Activated T-cell treated with anti-CD3 and anti-CD28 coated beads, Interleukin-2, amount 50 U/mL, for 48 hours (primary cell): ENCODE results near the gene LMNA.
A peak's percentile ranks its signal among the peaks of the same experiment; 100 is the strongest.

Experiments used
- DNase-seq, 2 experiments: peaks; one replicate each; pipeline ENCODE4 v3.0.0-alpha.2; 2020

LMNA gene

DNA sequence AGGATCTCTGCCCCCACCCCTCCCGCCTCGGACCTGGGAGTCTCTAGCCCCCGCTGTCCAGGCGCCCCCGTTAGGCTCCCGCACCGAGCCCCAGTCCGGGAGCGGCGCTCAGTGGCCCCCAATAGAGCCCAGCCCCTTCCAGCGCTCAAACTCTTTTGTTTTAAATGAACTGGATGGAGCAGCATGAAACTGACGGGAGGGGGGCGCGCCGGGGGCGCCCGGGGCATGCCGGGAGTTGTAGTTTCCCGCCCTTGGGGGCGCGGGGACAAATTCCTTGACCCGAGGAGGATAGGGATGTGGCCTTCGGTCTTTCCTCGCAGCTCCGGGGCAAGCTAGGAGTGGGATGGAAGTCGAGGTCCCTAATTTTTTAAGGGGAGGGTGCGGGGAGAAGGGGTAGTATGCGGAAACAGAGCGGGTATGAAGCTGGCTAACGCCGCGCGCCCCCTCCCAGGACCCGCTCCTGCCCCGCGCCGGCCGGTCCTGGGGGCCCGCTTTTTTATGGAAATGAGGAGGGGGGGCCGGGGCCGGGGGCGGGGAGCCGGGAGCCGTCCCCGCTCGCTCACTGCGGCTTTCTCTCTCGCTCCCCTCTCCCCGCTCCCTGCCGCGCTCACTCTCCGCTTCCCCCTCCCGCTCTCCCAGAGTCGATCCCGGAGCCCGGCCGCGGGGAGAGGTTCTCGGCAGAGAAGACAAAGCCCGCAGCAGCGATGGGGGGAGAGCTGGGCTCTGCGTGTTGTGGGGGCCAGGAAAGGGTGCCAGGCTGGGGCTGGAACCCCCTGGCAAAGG lies 32.0 kb upstream of the LMNA start, which contains the start of gene MEX3A:
TSS of gene MEX3A (minus strand) at position 157 of the 783 bp plus-strand sequence. CDS start 467 bp downstream, outside the sequence.
- DNase-seq = peak; percentile 71 to 76

GRCh38 chr1:156083800-156084790 lies 30.4 kb upstream of the LMNA start:
- DNase-seq = no peak

- DNase-seq = no peak
Measured at GRCh38 chr1:156086256-156086662, 28.3 kb upstream of the LMNA start.

- no peak for DNase-seq
Measured at GRCh38 chr1:156089704-156090103, 24.8 kb upstream of the LMNA start.

- DNase-seq = no peak
Measured at GRCh38 chr1:156090138-156090839, 24.2 kb upstream of the LMNA start.

GRCh38 chr1:156090840-156091188 lies 23.7 kb upstream of the LMNA start:
- peak; percentile 93 to 94 for DNase-seq

- no peak for DNase-seq
Measured at GRCh38 chr1:156091610-156092009, 22.9 kb upstream of the LMNA start.

DNA sequence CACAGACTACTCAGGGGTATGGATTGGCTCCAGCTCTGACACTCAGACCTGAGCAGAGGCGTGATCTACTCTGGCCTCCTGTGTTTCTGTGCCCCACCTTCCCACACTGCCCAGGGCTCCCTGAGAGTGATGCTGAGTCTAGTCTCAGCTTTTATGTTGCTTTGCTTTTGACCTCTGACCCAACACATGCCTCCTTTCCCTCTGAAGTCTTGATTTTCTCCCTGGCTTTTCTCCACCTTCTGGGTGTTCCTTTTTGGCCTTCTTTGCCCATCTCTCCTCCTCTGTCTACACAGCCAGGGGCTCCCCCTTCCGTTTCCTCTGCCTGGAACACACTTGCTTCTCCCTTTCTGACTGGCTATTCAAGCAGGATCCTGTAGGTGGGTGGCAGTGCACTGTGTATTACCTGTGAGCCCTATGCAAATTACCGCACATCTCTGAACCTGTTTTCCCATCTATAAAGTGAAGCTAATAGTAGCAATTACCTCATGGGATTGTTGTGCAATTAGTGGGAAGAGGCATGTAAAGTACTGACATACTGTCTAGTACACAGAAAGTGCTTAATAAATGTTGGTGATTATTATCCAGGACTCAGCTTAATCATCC lies 18.5 kb upstream of the LMNA start:
- peak; percentile 54 to 60 for DNase-seq

DNA sequence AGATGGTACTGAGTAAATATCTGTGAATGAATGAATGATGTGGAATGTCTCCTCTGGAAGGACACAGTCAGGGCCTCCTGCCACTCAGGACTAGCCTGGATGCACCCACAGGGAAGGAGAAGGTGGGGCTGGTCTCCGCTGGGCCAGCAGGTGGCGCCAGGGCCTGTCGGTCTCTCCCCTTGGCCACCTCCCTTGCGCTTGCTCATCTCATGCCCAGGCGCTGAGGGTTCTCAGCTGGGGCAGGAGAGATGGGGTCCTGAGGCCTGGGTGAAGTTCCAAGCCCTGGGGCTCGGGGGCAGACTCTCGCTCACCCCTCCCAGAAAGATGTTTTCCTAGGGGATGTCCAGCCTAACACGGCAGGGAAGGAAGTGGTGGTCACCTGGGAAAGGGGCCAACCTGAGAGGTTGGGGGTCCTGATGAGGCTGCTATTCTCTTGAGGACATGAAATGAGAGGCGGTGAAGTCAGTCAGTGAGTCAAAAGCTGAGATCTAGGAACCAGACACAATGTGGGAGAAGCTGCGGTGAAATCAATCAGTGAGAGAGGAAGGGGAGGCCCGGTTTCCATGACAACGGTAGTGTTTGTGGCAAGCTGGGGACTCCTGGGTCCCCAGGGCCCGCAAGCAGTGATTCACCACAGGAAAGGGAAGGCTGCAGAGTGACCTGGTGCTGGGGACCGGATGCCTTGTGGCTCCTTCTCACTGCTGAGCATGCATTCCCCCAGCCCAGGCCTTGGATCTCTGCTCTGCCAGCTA lies 17.7 kb upstream of the LMNA start:
- peak; percentile 94 to 95 for DNase-seq

DNA sequence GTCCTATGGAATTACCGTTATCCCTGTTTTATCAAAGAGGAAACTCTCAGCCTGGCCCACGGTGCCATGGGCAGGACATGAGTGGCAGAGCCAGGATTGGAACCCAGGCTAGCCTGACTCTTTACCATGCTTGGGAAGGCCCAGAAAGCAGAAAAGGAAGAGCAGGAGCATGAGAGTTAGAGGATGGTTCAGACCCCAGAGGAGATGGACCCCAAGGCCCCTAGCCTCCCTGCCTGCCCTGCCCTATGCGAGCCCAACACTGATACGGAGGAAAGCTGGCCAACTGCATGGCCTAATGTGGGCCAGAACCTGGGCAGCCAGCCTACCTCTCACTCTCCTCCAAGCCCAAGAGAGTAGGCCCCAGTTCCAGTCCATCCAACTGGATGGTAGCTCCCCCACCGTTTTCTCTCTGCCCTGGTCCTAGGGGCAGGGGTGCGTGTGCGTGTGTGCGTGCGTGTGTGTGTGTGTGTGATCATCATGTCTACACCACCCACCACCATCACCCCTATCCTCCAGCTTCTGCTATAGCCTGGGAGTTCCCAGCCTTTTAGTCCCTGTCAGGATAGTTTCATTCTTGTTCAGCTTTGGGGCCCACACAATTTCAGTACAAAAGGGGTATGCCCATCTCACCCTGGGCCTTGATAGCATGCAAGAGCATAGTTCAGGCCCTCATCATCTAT lies 16.9 kb upstream of the LMNA start:
- DNase-seq = peak; percentile 73 to 77

DNA sequence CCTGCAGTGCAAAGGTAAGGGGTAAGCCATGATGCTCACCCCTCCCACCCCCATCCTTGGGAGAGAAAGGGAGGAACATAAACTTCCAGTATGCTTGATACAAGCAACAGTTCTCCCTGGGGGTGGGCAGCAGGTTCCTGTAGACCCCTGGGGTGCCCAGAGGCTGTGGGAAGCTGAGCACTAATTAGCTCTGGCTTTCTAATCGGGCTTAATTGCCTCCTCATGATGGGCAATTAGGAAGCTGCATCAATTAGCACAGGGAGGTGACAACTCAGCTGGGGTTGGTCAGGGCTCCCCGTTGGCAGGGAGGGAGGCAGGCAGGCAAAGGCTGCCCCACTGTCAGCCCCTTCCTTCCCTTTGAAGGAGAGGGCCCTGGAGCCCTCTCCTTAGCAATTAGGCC lies 15.7 kb upstream of the LMNA start:
- DNase-seq = no peak

DNA sequence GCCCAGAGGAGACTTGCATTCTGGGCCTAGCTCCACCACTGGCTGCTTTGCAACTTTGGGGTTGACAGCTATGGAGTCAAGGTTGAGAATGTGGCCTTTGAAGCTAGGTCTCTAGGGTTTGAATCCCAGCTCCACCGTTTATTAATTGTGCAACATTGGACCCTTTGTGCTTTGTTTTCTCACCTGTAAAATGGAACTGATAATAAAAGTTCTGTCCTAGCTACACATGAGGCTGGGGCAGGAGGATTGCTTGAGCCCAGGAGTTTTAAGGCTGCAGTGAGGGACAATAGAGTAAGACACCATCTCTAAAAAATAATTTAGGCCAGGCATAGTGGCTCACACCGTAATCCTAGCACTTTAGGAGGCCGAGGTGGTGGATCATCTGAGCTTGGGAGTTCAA lies 15.2 kb upstream of the LMNA start:
- no peak for DNase-seq

DNA sequence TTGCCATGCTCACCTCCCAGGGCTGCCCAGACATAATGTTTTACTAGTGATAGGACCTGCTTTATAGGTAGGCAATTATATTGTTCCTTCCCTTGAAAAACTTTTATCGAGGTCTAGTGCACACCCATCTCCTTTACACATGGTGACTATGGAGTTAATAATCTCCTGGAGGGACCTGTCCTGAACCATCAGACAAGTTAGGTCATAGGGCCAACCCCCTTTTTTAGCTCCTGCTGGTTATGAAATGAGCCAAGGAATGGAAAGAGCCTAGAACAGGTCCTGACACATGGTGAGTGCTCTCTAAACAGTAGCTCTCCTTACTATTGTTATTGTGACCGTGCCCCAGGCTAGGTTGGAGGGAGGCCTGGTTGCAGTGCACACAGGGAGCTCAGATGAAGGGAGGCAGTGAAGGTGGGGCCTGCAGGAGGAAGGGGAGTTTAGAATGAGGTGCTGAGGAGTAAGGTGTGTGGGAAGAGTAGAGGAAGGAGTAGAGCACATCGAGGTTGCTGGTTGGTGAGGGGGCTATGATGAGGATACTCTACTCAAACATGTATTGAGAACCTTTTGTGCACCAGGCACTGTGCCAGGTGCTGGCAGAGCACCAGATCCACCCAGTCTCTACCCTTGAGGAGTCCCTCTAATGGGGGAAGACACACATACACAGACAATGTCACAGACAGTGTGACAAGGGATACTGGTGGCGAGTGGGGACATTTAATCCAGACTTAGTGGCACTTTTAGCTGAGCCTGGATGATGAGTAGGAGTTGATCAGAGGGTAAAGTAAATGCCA lies 14.1 kb upstream of the LMNA start:
- peak in 1 of 2 experiments; percentile 39 for DNase-seq

GRCh38 chr1:156101880-156102279 lies 12.6 kb upstream of the LMNA start:
- no peak for DNase-seq

DNA sequence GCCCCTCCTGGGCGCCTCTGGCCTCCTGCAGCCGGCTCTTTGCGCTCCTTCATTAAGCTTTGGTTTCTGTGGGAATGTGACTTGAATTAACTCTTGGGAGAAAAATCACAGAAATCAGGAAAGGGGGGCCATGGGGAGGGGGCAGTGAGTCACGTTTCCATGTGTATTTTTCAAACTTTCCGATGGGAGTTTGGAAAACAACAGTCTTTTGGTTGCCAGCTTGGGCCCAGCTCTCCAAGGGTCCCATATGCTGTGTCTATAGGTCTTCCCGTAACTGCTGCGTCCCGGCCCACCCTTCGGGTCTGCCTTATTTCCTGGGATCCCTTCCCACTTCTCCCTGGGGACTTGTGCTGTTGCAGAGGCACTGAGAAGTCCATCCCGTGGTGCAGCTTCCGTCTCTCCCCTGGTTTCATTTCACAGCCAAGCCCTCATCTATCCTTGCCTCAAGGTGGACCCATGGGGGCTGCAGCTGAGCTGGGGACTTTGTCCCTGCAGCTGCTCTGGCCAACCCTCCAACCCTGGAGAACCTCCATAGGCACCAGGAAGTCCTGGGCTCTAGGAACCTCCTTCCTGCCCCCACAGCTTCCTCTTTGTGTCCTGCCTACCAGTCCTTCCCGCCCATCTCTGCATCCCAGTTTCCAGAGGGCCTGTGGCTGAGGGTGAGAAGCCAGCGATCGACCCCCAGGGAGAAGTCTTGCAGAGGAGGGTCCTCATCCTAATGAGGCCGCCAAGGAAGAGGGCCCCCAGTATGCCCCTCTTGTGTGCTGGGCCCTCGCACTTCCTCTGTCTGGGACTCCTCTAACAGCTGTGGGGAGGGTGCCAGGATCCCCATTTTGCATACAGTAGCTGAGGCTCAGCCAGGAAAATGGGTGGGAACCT lies 11.6 kb upstream of the LMNA start:
- DNase-seq = no peak

DNA sequence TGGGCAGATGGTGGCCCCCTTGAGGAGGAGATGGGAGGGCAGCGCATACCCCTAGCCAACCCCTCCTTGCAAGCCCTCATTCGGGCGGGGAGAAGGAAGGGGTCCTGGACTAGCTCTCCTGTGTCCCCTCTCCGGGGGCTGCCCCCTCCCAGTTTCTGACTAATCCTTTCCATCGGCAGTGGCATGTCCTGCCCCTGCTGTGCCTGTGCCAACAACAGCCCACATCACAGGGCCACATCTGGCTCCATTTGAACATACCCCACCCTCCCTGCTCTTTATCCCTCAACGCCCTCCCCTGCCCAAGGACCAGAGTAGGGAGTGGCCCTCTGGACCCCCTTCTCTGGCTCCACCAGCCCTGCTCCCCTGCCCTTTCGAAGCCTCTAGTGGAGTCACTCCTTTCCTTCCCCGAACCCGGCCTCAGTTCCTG lies 11.0 kb upstream of the LMNA start:
- DNase-seq = peak; percentile 51 to 59

GRCh38 chr1:156104065-156104810 lies 10.3 kb upstream of the LMNA start:
- peak; percentile 64 to 67 for DNase-seq
